Smooth muscle cell (in vitro differentiated cells): ENCODE measurements around the gene SCLT1. TPM values are rescaled to one million over a fixed set of nuclear protein-coding genes. Genes with fewer than 3 reads are reported as not detected.

Experiments
- DNase-seq: peaks from one replicate; lab custom pipeline; 2025; ENCODE audit not compliant: unreplicated experiment; lab: John Stamatoyannopoulos, UW
- H2AFZ ChIP-seq: fragments of 200-600 bp; sonication (generic); 2 replicates; pipeline ENCODE4 v1.6.0; 2016; ENCODE audit warnings: antibody characterized with exemption, low read depth, mild to moderate bottlenecking
- H3F3A ChIP-seq: fragments of 200-600 bp; sonication (generic); 2 replicates; pipeline ENCODE4 v1.6.0; 2017; ENCODE audit warnings: antibody characterized with exemption, low read depth
- H3K27ac ChIP-seq: fragments of 200-600 bp; sonication (generic); 2 replicates; pipeline ENCODE4 v1.5.1; 2016; ENCODE audit warnings: low read depth, mild to moderate bottlenecking
- H3K27me3 ChIP-seq: fragments of 200-600 bp; sonication (generic); 2 replicates; pipeline ENCODE4 v1.6.1; 2016; ENCODE audit warnings: low read depth, mild to moderate bottlenecking
- H3K36me3 ChIP-seq: fragments of 200-600 bp; sonication (generic); 2 replicates; pipeline ENCODE4 v1.5.1; 2016; ENCODE audit warnings: low read depth
- H3K4me1 ChIP-seq: fragments of 200-600 bp; sonication (generic); 2 replicates; pipeline ENCODE4 v1.5.1; 2016; ENCODE audit warnings: low read depth
- H3K4me2 ChIP-seq: fragments of 200-600 bp; sonication (generic); 2 replicates; pipeline ENCODE4 v1.6.0; 2016; ENCODE audit warnings: mild to moderate bottlenecking
- H3K4me3 ChIP-seq: fragments of 200-600 bp; sonication (generic); 2 replicates; pipeline ENCODE4 v1.5.1; 2016; ENCODE audit warnings: mild to moderate bottlenecking
- H3K79me2 ChIP-seq: fragments of 200-600 bp; sonication (generic); 2 replicates; pipeline ENCODE4 v1.6.0; 2016; ENCODE audit warnings: low read depth, mild to moderate bottlenecking
- H3K9ac ChIP-seq: fragments of 200-600 bp; sonication (generic); 2 replicates; pipeline ENCODE4 v1.6.0; 2016; ENCODE audit warnings: low read depth
- H3K9me3 ChIP-seq: fragments of 200-600 bp; sonication (generic); replicated peaks from 2 replicates; pipeline ENCODE4 v1.5.1; 2016; ENCODE audit warnings: low read depth
- H4K20me1 ChIP-seq: fragments of 200-600 bp; sonication (generic); 2 replicates; pipeline ENCODE4 v1.6.0; 2016; ENCODE audit warnings: low read depth
- WGBS: methylation state at CpG from one replicate; pipeline ENCODE4 v1.1.7; 2016; ENCODE audit warnings: low lambda C conversion rate; 5-methylcytosine and 5-hydroxymethylcytosine counted together
- polyA plus RNA-seq: library from polyadenylated mRNA; unstranded; fragments of >200 nt; fragmentation: Nextera tagmentation; extraction: Ambion mirVana; gene quantifications from 2 replicates; pipeline ENCODE4 v1.2.1, GENCODE V29; 2016
- total RNA-seq: library from RNA; depleted of rRNA; stranded (reverse); fragments of >200 nt; gene quantifications from 2 replicates; pipeline ENCODE4 v1.2.3, GENCODE V29; 2014
- TF ChIP-seq, protein P1 (sequence below): fragments of 200-600 bp; sonication (generic); IDR thresholded peaks from 2 replicates; pipeline ENCODE4 v1.5.1; 2017; ENCODE audit warnings: borderline replicate concordance, mild to moderate bottlenecking, antibody characterized with exemption; ENCODE audit not compliant: insufficient read depth, poor library complexity, severe bottlenecking

The SCLT1 gene
- total and polyA plus RNA-seq, 2 experiments from 2014 or later, result 6.9 to 10.2 TPM

DNA sequence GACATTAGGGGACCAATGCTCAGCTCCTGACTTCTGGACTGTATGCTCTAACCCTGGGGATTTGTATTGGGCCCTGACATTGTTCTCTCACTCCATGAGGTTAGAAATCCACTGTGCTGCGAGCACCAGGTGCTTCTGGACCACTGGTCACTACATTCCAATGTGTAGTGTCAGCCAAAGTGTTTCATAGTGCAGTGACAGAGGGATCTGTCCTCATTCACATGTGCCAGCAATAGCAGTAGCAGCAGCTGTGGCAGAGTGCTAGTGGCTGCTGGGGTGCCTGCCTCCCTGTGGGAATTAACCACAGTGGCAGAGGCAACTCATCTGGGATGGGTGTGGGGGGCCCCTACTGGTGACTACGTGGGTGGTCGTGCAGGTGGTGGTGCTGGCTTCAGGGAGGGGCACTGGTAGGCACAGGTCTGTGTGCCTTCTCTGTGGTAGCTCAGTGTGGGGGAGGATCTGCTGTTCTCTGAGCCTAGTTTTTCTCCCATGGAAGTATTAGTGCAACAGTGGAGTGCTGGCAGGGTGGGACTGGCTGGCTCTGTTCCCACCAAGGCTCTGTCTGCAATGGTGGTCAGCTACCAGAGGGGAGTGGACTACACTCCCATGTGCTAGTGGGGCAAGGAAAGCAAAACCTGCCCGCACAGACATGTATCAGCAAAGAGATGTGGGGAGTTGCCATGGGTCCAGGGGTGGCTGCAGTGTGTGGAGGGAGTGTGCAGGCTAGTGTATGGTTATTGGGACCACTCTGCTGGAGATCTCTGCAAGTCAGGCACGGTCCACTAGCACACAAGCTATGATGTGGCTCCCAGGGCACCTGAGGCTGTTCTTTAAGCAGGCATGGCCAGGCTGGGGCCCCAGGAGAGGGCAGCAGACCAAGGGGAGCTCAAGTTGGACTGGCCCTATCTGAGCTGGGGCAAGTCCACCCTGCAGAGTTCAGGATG lies 78.5 kb downstream of the SCLT1 start:
- 97% methylated on average over 5 of the region's 5 CpGs for WGBS

DNA sequence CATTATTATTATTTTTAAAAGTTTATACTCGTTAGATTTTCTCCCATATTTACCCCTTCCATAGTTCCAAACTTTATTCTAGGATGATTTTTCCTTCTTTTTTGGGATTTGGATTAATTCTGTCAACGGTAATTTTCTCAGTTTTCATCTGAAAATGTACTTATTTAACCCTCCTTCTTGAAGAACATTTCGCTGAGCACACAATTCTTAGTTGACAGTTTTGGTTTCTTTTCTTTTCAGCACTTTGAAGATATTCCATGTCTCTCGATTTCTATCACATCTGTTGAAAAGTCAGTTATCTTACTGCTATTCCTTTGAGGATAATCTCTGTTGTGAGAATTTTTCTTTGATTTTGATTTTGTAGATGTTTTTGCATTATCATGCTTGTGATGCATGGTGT lies 85.2 kb downstream of the SCLT1 start:
- H3K27me3 ChIP-seq, result no peaks in the 10 kb centered on the region
- H2AFZ ChIP-seq, result no peak overlapping the region
- no peak overlapping the region for H3K4me3 ChIP-seq
- H3K79me2 ChIP-seq, result no peaks in the 10 kb centered on the region
- no peak overlapping the region for H3K4me2 ChIP-seq
- H3K9me3 ChIP-seq, result peaks cover 5% of the 10 kb centered on the region
- H3F3A ChIP-seq, result no peaks in the 10 kb centered on the region
- H3K36me3 ChIP-seq, result no peaks in the 10 kb centered on the region
- WGBS, result 98% methylated on average over 4 of the region's 4 CpGs
- no peak overlapping the region for H3K27ac ChIP-seq
- no peaks in the 10 kb centered on the region for H4K20me1 ChIP-seq
- TF ChIP-seq, protein P1, sequence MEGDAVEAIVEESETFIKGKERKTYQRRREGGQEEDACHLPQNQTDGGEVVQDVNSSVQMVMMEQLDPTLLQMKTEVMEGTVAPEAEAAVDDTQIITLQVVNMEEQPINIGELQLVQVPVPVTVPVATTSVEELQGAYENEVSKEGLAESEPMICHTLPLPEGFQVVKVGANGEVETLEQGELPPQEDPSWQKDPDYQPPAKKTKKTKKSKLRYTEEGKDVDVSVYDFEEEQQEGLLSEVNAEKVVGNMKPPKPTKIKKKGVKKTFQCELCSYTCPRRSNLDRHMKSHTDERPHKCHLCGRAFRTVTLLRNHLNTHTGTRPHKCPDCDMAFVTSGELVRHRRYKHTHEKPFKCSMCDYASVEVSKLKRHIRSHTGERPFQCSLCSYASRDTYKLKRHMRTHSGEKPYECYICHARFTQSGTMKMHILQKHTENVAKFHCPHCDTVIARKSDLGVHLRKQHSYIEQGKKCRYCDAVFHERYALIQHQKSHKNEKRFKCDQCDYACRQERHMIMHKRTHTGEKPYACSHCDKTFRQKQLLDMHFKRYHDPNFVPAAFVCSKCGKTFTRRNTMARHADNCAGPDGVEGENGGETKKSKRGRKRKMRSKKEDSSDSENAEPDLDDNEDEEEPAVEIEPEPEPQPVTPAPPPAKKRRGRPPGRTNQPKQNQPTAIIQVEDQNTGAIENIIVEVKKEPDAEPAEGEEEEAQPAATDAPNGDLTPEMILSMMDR, result no peak
- no peak overlapping the region for H3K9ac ChIP-seq
- DNase-seq, result no peak
- no peaks in the 10 kb centered on the region for H3K4me1 ChIP-seq

More for the DNA sequence above, 78.5 kb downstream of the SCLT1 start:
- Histone ChIP-seq H3K9ac (no peak overlapping the region), H3F3A (no peaks in the 10 kb centered on the region), H3K27ac (no peak overlapping the region), H3K79me2 (no peaks in the 10 kb centered on the region), H2AFZ (no peak overlapping the region), H4K20me1 (no peaks in the 10 kb centered on the region), H3K4me1 (no peaks in the 10 kb centered on the region), H3K27me3 (no peaks in the 10 kb centered on the region), H3K4me3 (no peak overlapping the region), H3K4me2 (no peak overlapping the region), H3K36me3 (no peaks in the 10 kb centered on the region), H3K9me3 (peaks cover 5% of the 10 kb centered on the region)
- no peak for DNase-seq
- TF ChIP-seq, protein P1, result no peak

DNA sequence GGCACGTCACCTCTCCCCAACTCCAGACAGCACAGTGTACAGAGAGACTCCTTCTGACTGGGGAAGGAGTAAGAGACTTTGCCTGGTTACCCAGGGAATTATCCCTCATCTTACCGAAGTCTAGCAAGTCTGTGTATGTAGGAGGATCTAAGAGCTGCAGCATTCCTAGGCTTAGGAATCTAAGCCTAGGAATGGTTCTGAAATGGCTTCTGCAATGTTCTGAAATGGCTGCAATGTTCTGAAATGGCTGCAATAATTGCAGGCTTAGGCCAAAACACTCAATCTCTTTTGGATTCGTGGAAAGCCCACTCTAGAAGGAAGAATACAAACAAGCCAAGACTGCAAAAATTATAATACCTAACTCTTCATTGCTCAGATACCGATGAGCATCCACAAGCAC lies 106.4 kb downstream of the SCLT1 start:
- Histone ChIP-seq H3K36me3 (no peaks in the 10 kb centered on the region), H3K9me3 (no peaks in the 10 kb centered on the region), H3K27me3 (no peaks in the 10 kb centered on the region), H3K27ac (no peak overlapping the region), H3K79me2 (no peaks in the 10 kb centered on the region), H3F3A (no peaks in the 10 kb centered on the region), H4K20me1 (no peaks in the 10 kb centered on the region), H3K4me2 (no peak overlapping the region), H3K9ac (no peak overlapping the region), H2AFZ (no peak overlapping the region), H3K4me1 (no peaks in the 10 kb centered on the region), H3K4me3 (no peak overlapping the region)
- 84% methylated on average over 4 of the region's 4 CpGs for WGBS
- TF ChIP-seq, protein P1, result no peak
- no peak for DNase-seq
